Measurements from ENCODE around the gene FAT3.

FAT3 gene

GRCh38 chr11:92204731-92205130, 19.9 kb upstream of the FAT3 start:
- no peak for TF ChIP-seq ZNF830 (tag by site-specific recombination; IDR thresholded peaks at IDR 0.05; ENCODE audit: low read depth)
- TF ChIP-seq, protein P1, sequence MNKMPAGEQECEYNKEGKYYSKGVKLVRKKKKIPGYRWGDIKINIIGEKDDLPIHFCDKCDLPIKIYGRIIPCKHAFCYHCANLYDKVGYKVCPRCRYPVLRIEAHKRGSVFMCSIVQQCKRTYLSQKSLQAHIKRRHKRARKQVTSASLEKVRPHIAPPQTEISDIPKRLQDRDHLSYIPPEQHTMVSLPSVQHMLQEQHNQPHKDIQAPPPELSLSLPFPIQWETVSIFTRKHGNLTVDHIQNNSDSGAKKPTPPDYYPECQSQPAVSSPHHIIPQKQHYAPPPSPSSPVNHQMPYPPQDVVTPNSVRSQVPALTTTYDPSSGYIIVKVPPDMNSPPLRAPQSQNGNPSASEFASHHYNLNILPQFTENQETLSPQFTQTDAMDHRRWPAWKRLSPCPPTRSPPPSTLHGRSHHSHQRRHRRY (tag by site-specific recombination; IDR thresholded peaks at IDR 0.05), result no peak
- TF ChIP-seq ZNF18 (tag by site-specific recombination; IDR thresholded peaks at IDR 0.05), result no peak
- TF ChIP-seq ZNF211 (tag by site-specific recombination; IDR thresholded peaks at IDR 0.05; ENCODE audit: low read depth), result no peak
- TF ChIP-seq ZNF791 (tag by site-specific recombination; IDR thresholded peaks at IDR 0.05), result no peak
- no peak for TF ChIP-seq ZBTB6 (tag by site-specific recombination; IDR thresholded peaks at IDR 0.05)
- TF ChIP-seq ZNF704 (tag by site-specific recombination; IDR thresholded peaks at IDR 0.05), result no peak
- TF ChIP-seq ZNF544 (tag by site-specific recombination; IDR thresholded peaks at IDR 0.05), result no peak
- TF ChIP-seq, protein P2, sequence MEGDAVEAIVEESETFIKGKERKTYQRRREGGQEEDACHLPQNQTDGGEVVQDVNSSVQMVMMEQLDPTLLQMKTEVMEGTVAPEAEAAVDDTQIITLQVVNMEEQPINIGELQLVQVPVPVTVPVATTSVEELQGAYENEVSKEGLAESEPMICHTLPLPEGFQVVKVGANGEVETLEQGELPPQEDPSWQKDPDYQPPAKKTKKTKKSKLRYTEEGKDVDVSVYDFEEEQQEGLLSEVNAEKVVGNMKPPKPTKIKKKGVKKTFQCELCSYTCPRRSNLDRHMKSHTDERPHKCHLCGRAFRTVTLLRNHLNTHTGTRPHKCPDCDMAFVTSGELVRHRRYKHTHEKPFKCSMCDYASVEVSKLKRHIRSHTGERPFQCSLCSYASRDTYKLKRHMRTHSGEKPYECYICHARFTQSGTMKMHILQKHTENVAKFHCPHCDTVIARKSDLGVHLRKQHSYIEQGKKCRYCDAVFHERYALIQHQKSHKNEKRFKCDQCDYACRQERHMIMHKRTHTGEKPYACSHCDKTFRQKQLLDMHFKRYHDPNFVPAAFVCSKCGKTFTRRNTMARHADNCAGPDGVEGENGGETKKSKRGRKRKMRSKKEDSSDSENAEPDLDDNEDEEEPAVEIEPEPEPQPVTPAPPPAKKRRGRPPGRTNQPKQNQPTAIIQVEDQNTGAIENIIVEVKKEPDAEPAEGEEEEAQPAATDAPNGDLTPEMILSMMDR (tag by site-specific recombination; IDR thresholded peaks at IDR 0.05), result no peak
- no peak for TF ChIP-seq ZNF501 (tag by site-specific recombination; IDR thresholded peaks at IDR 0.05)
- Histone ChIP-seq H3K4me3 (ENCODE audit: low read depth, low read length) (no peak overlapping the region), H3K36me3 (ENCODE audit: control insufficient read depth in 2 of 2, insufficient read depth in 1 of 2, low read length in 2 of 2) (no peaks in the 10 kb centered on the region), H3K4me1 (ENCODE audit: control insufficient read depth, insufficient read depth, low read length) (no peaks in the 10 kb centered on the region), H3K9me3 (ENCODE audit: control insufficient read depth, insufficient read depth, low read depth, low read length) (no peaks in the 10 kb centered on the region), H3K27ac (ENCODE audit: extremely low read depth, low read depth, low read length) (no peak overlapping the region)
- CTCF ChIA-PET, result no interaction called here
- POLR2A ChIA-PET, result no interaction called here

GRCh38 chr11:92206441-92206840, 18.2 kb upstream of the FAT3 start:
- Histone ChIP-seq H3K36me3 (ENCODE audit: control insufficient read depth in 2 of 2, insufficient read depth in 1 of 2, low read length in 2 of 2) (no peaks in the 10 kb centered on the region), H3K27ac (ENCODE audit: extremely low read depth, low read depth, low read length) (no peak overlapping the region), H3K4me1 (ENCODE audit: control insufficient read depth, insufficient read depth, low read length) (no peaks in the 10 kb centered on the region), H3K9me3 (ENCODE audit: control insufficient read depth, insufficient read depth, low read depth, low read length) (no peaks in the 10 kb centered on the region), H3K4me3 (ENCODE audit: low read depth, low read length) (no peak overlapping the region)
- TF ChIP-seq ZNF341 (tag by site-specific recombination; IDR thresholded peaks at IDR 0.05; ENCODE audit: low read depth), result no peak
- 0 out of 2 replicates have a peak, but pooled peaks have one; percentile 6 for TF ChIP-seq ZNF664 (tag by site-specific recombination; IDR thresholded peaks at IDR 0.05)
- ChIA-PET POLR2A (no interaction called here), CTCF (interaction anchor here (0.7 kb wide), 2 partner anchors 72 to 489 kb away, joined by 4 to 5 read pairs; no protein-coding TSS in a partner anchor)

DNA sequence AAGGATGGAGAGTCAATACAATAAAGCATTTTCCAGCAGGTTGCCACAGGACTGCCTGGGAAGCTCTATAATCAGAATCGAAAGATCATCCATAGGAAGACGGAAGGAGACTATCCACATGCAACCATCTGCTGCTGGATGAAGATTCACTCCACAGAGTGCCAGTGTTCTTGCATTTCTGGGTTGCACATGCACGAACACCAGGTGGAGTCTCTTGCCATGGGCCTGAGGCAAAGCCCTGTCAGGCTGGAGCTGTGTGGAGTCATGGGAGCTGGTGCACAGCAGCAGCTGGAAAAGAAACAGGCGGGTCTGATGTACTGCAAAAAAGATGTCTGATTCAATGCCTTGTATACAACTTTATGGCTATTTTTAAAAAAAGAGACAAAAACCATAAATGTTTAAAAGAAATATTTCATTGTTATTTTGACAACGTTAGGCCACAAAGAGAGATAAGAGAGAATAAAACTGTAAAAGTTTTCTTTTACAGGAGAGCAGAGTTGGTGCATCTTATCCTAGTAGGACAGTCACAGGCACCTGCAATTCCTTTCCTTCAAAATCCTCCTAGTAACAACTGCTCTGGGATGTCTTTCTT, 12.9 kb upstream of the FAT3 start:
- ChIA-PET CTCF (interaction anchor here (0.6 to 1.0 kb wide), 7 partner anchors 21 to 723 kb away, joined by 3 to 7 read pairs (median 3); no protein-coding TSS in a partner anchor), POLR2A (no interaction called here)
- H3K27ac ChIP-seq (ENCODE audit: extremely low read depth, low read depth, low read length), result no peak overlapping the region
- TF ChIP-seq ZNF335 (tag by site-specific recombination; conservative IDR thresholded peaks at IDR 0.05) (peak; percentile 78), ZNF660 (tag by site-specific recombination; IDR thresholded peaks at IDR 0.05) (0 out of 2 replicates have a peak, but pooled peaks have one; percentile 26), ZNF837 (tag by site-specific recombination; IDR thresholded peaks at IDR 0.05) (no peak), IKZF3 (tag by site-specific recombination; IDR thresholded peaks at IDR 0.05) (0 out of 2 replicates have a peak, but pooled peaks have one; percentile 26), ZNF132 (tag by site-specific recombination; IDR thresholded peaks at IDR 0.05; ENCODE audit: borderline replicate concordance) (no peak), ZNF654 (tag by site-specific recombination; IDR thresholded peaks at IDR 0.05; ENCODE audit: low read depth) (peak; percentile 40; the same call in 1 of the 2 replicates)
- TF ChIP-seq, protein P3, sequence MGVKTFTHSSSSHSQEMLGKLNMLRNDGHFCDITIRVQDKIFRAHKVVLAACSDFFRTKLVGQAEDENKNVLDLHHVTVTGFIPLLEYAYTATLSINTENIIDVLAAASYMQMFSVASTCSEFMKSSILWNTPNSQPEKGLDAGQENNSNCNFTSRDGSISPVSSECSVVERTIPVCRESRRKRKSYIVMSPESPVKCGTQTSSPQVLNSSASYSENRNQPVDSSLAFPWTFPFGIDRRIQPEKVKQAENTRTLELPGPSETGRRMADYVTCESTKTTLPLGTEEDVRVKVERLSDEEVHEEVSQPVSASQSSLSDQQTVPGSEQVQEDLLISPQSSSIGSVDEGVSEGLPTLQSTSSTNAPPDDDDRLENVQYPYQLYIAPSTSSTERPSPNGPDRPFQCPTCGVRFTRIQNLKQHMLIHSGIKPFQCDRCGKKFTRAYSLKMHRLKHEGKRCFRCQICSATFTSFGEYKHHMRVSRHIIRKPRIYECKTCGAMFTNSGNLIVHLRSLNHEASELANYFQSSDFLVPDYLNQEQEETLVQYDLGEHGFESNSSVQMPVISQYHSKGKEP (tag by site-specific recombination; IDR thresholded peaks at IDR 0.05), result 0 out of 2 replicates have a peak, but pooled peaks have one; percentile 27
- TF ChIP-seq, protein P2 (tag by site-specific recombination; IDR thresholded peaks at IDR 0.05), result peak; percentile 34; the same call in 1 of the 2 replicates
- H3K4me1 ChIP-seq (ENCODE audit: control insufficient read depth, insufficient read depth, low read length), result no peaks in the 10 kb centered on the region
- no peaks in the 10 kb centered on the region for H3K36me3 ChIP-seq (ENCODE audit: control insufficient read depth in 2 of 2, insufficient read depth in 1 of 2, low read length in 2 of 2)
- H3K9me3 ChIP-seq (ENCODE audit: control insufficient read depth, insufficient read depth, low read depth, low read length), result no peaks in the 10 kb centered on the region
- H3K4me3 ChIP-seq (ENCODE audit: low read depth, low read length), result no peak overlapping the region
